Cerebellar nuclear complex (tissue), 1 donor: Measurements from ENCODE around the gene BRWD1.
"Not testable (repeated sequence)": the region's sequence is repeated elsewhere in the genome, so short reads cannot be mapped to it uniquely, and the experiment has no call there.

ENCODE experiments used
- DNase-seq, 2 experiments: peaks; one replicate each; lab custom pipeline; 2025; lab: John Stamatoyannopoulos, UW

Gene BRWD1

GRCh38 chr21:39173716-39174680 is 139.4 kb downstream of the BRWD1 start:
- no peak for DNase-seq

- DNase-seq, result no peak
Observed at GRCh38 chr21:39169906-39170305, 143.5 kb downstream of the BRWD1 start.

- no peak for DNase-seq
Observed at GRCh38 chr21:39168800-39169199, 144.6 kb downstream of the BRWD1 start.

- no peak for DNase-seq
Observed at GRCh38 chr21:39164523-39164922, 148.9 kb downstream of the BRWD1 start.

- no peak for DNase-seq
Observed at GRCh38 chr21:39161064-39161463, 152.4 kb downstream of the BRWD1 start.

- DNase-seq, result no peak
Observed at GRCh38 chr21:39159342-39160063, 153.9 kb downstream of the BRWD1 start.

GRCh38 chr21:39157241-39157640 is 156.2 kb downstream of the BRWD1 start:
- not testable (repeated sequence) for DNase-seq

- no peak for DNase-seq
Observed at GRCh38 chr21:39156024-39156423, 157.4 kb downstream of the BRWD1 start.

GRCh38 chr21:39155578-39155977 is 157.9 kb downstream of the BRWD1 start:
- no peak for DNase-seq

- no peak for DNase-seq
Observed at GRCh38 chr21:39153842-39154241, 159.6 kb downstream of the BRWD1 start.

- no peak for DNase-seq
Observed at GRCh38 chr21:39153373-39153772, 160.1 kb downstream of the BRWD1 start.

GRCh38 chr21:39152271-39152670 is 161.2 kb downstream of the BRWD1 start:
- DNase-seq, result no peak

- DNase-seq, result no peak
Observed at GRCh38 chr21:39150877-39151276, 162.6 kb downstream of the BRWD1 start.

- no peak for DNase-seq
Observed at GRCh38 chr21:39150316-39150715, 163.1 kb downstream of the BRWD1 start.

- DNase-seq, result no peak
Observed at GRCh38 chr21:39149882-39150281, 163.6 kb downstream of the BRWD1 start.

GRCh38 chr21:39148975-39149374 is 164.5 kb downstream of the BRWD1 start:
- DNase-seq, result no peak

- no peak for DNase-seq
Observed at GRCh38 chr21:39144191-39144590, 169.2 kb downstream of the BRWD1 start.

- DNase-seq, result no peak
Observed at GRCh38 chr21:39142972-39143371, 170.5 kb downstream of the BRWD1 start.

GRCh38 chr21:39141502-39141901 is 171.9 kb downstream of the BRWD1 start:
- no peak for DNase-seq

- DNase-seq, result no peak
Observed at GRCh38 chr21:39137248-39138178, 175.9 kb downstream of the BRWD1 start.

- no peak for DNase-seq
Observed at GRCh38 chr21:39136711-39137110, 176.7 kb downstream of the BRWD1 start.

- not testable (repeated sequence) for DNase-seq
Observed at GRCh38 chr21:39136138-39136537, 177.3 kb downstream of the BRWD1 start.
